ENCODE measurements around the gene HSDL2.

Gene HSDL2

GRCh38 chr9:112446080-112446479 lies 66.2 kb downstream of the HSDL2 start:
- no peak for TF ChIP-seq CTCF (IDR thresholded peaks at IDR 0.05; ENCODE audit: insufficient read depth, low read length, poor library complexity, severe bottlenecking)
- H3K27me3 ChIP-seq (replicated peaks; ENCODE audit: control insufficient read depth, insufficient read depth, low read length) = no peaks in the 10 kb centered on the region
- H3K4me3 ChIP-seq (replicated peaks; ENCODE audit: low read depth, low read length) = no peak overlapping the region
- H3K36me3 ChIP-seq (ENCODE audit: control insufficient read depth, insufficient read depth, low read length) = no peaks in the 10 kb centered on the region
- DNase-seq (ENCODE audit: extremely low read depth, insufficient read length) = no peak

- no peaks in the 10 kb centered on the region for H3K36me3 ChIP-seq (ENCODE audit: control insufficient read depth, insufficient read depth, low read length)
- H3K27me3 ChIP-seq (replicated peaks; ENCODE audit: control insufficient read depth, insufficient read depth, low read length) = no peaks in the 10 kb centered on the region
- no peak overlapping the region for H3K4me3 ChIP-seq (replicated peaks; ENCODE audit: low read depth, low read length)
- DNase-seq (ENCODE audit: extremely low read depth, insufficient read length) = no peak
- TF ChIP-seq CTCF (IDR thresholded peaks at IDR 0.05; ENCODE audit: insufficient read depth, low read length, poor library complexity, severe bottlenecking) = no peak
Measured at GRCh38 chr9:112446526-112446925, 66.6 kb downstream of the HSDL2 start.

- no peak for TF ChIP-seq CTCF (IDR thresholded peaks at IDR 0.05; ENCODE audit: insufficient read depth, low read length, poor library complexity, severe bottlenecking)
- H3K4me3 ChIP-seq (replicated peaks; ENCODE audit: low read depth, low read length) = no peak overlapping the region
- DNase-seq (ENCODE audit: extremely low read depth, insufficient read length) = peak; percentile 3
Measured at GRCh38 chr9:112447283-112447761, 67.4 kb downstream of the HSDL2 start.

GRCh38 chr9:112462855-112463254 lies 82.9 kb downstream of the HSDL2 start:
- peaks cover 4% of the 10 kb centered on the region; the same call in 1 of the 2 replicates for H3K36me3 ChIP-seq (ENCODE audit: control insufficient read depth, insufficient read depth, low read length)
- no peaks in the 10 kb centered on the region for H3K27me3 ChIP-seq (replicated peaks; ENCODE audit: control insufficient read depth, insufficient read depth, low read length)
- TF ChIP-seq CTCF (IDR thresholded peaks at IDR 0.05; ENCODE audit: insufficient read depth, low read length, poor library complexity, severe bottlenecking) = no peak
- H3K4me3 ChIP-seq (replicated peaks; ENCODE audit: low read depth, low read length) = no peak overlapping the region
- DNase-seq (ENCODE audit: extremely low read depth, insufficient read length) = no peak

More at GRCh38 chr9:112447283-112447761, 67.4 kb downstream of the HSDL2 start:
- H3K27me3 ChIP-seq (replicated peaks; ENCODE audit: control insufficient read depth, insufficient read depth, low read length) = no peaks in the 10 kb centered on the region
- no peaks in the 10 kb centered on the region; the same call in 1 of the 2 replicates for H3K36me3 ChIP-seq (ENCODE audit: control insufficient read depth, insufficient read depth, low read length)

- H3K27me3 ChIP-seq (replicated peaks; ENCODE audit: control insufficient read depth, insufficient read depth, low read length) = no peaks in the 10 kb centered on the region
- no peak for TF ChIP-seq CTCF (IDR thresholded peaks at IDR 0.05; ENCODE audit: insufficient read depth, low read length, poor library complexity, severe bottlenecking)
- no peak overlapping the region for H3K4me3 ChIP-seq (replicated peaks; ENCODE audit: low read depth, low read length)
- H3K36me3 ChIP-seq (ENCODE audit: control insufficient read depth, insufficient read depth, low read length) = peaks cover 1% of the 10 kb centered on the region; the same call in 1 of the 2 replicates
- DNase-seq (ENCODE audit: extremely low read depth, insufficient read length) = no peak
Measured at GRCh38 chr9:112465352-112465751, 85.4 kb downstream of the HSDL2 start.

GRCh38 chr9:112472996-112473395 lies 93.1 kb downstream of the HSDL2 start:
- DNase-seq (ENCODE audit: extremely low read depth, insufficient read length) = no peak
- TF ChIP-seq CTCF (IDR thresholded peaks at IDR 0.05; ENCODE audit: insufficient read depth, low read length, poor library complexity, severe bottlenecking) = no peak
- H3K27me3 ChIP-seq (replicated peaks; ENCODE audit: control insufficient read depth, insufficient read depth, low read length) = no peaks in the 10 kb centered on the region
- H3K4me3 ChIP-seq (replicated peaks; ENCODE audit: low read depth, low read length) = no peak overlapping the region
- peaks cover 1% of the 10 kb centered on the region for H3K36me3 ChIP-seq (ENCODE audit: control insufficient read depth, insufficient read depth, low read length)
